GM23248 (cell line): ENCODE results near the gene MRPL23.

Experiments
- EZH2 ChIP-seq: fragments of 200-600 bp; sonication (generic); IDR thresholded peaks from 2 replicates; pipeline ENCODE4 v1.6.1; 2018; ENCODE audit warnings: antibody characterized with exemption, mild to moderate bottlenecking; ENCODE audit not compliant: insufficient read depth, poor library complexity, severe bottlenecking
- EZH2phosphoT487 ChIP-seq: fragments of 200-600 bp; sonication (generic); IDR thresholded peaks from 2 replicates; pipeline ENCODE4 v1.6.1; 2018; ENCODE audit warnings: antibody characterized with exemption, moderate library complexity, mild to moderate bottlenecking, low read depth; ENCODE audit not compliant: insufficient read depth

DNA sequence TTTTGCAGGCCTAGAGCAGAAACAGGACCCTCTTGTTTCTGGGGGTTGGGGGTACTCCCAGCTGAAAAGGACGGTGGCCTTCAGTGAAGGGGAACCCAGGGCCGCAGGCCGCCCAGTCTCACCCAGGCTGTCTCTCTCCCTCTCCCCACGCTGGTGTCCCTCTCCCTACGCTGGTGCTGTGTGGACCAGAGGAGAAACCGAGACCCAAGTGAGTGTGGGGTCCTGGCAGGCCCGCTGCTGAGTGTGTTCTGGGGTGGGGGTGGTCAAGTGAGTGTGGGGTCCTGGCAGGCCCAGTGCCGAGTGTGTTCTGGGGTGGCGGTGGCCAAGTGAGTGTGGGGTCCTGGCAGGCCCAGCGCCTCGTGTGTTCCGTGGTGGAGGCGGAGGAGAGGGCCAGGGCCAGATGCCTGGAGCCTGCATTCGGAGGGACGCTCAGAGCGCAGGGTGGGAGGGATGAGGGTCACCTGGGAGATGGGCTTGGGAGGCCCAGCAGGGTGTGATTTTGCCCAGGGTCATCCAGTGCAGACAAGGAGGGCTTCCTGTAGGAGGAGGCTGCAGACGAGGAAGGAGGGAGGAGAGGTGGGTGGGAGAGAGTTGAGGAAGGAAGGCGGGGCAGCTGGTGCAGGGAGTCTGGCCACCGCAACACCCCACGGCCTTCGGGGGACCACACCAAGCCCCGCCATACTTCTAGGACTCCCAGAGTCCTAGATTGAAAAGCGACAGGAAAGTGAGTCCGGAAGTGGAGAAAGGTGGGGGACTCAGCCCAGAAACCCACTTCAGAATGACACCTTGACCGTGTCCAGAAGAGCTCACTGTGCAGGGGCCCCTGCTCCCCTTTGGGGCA is 17.3 kb upstream of the MRPL23 start:
- TF ChIP-seq EZH2 (no peak), EZH2phosphoT487 (no peak)
